HepG2 (cell line): Measurements from ENCODE around the gene RPTOR. TPM values are rescaled to one million over a fixed set of nuclear protein-coding genes. Genes with fewer than 3 reads are reported as not detected.

ENCODE experiments used
- ATAC-seq: fragments of 200-7000 bp; cut with Tn5 transposase; 3 replicates; pipeline ENCODE4 v1.9.1; 2020; ENCODE audit warnings: mild to moderate bottlenecking, moderate library complexity
- BruUV-seq: library from RNA; stranded (reverse); fragments of 400-500 nt; replicated peaks from 2 replicates; lab custom pipeline; 2021; lab: Mats Ljungman, UMichigan
- CTCF ChIA-PET: fragments of 300-600 bp; formaldehyde crosslinking; extraction: SDS; loops from one replicate; lab custom pipeline; 2021; ENCODE audit warnings: low total read pairs, inconsistent platforms, low intra/inter-chr PET ratio; lab: Yijun Ruan, JAX
- POLR2A ChIA-PET: fragments of 350-600 bp; sonication (Branson Sonifier 250); formaldehyde crosslinking; loops from one replicate; lab custom pipeline; 2020; ENCODE audit warnings: antibody characterized with exemption, inconsistent platforms; lab: Yijun Ruan, JAX
- DNase-seq: peaks from one replicate; pipeline ENCODE4 v3.0.0-alpha.2; 2015; ENCODE audit warnings: low spot score
- FAIRE-seq: peaks from 3 replicates; lab custom pipeline; 2011; peaks lifted over from hg19 to GRCh38; lab: Jason Lieb, UNC
- H2AFZ ChIP-seq: one replicate; pipeline ENCODE4 v1.6.1; 2011; ENCODE audit warnings: low read length, inconsistent platforms
- H3K27ac ChIP-seq: fragments of 300-600 bp; 3 replicates; pipeline ENCODE4 v1.8.0; 2011; ENCODE audit warnings: mixed run types, mild to moderate bottlenecking, mixed read lengths, low read length, inconsistent platforms; ENCODE audit not compliant: insufficient read depth; ENCODE audit errors: extremely low read length
- H3K27me3 ChIP-seq, 2 experiments: fragments of 200-600 bp in 1 of 2; 2 replicates in 1 of 2; 3 replicates in 1 of 2; pipeline versions ENCODE4 v1.6.0 to v1.8.0; 2011; ENCODE audit warnings: low read length in 2 of 2, mild to moderate bottlenecking in 2 of 2, moderate library complexity in 2 of 2, inconsistent platforms in 1 of 2; ENCODE audit not compliant: insufficient read depth in 2 of 2, control insufficient read depth in 1 of 2
- H3K36me3 ChIP-seq, 2 experiments: fragments of 200-600 bp in 1 of 2; replicated peaks in 1 of 2; 2 replicates in 1 of 2; 3 replicates in 1 of 2; pipeline versions ENCODE4 v1.5.1 to v1.8.0; 2011; ENCODE audit warnings: low read length in 2 of 2, inconsistent platforms in 1 of 2; ENCODE audit not compliant: insufficient read depth in 2 of 2, control insufficient read depth in 1 of 2
- H3K4me1 ChIP-seq: 2 replicates; pipeline ENCODE4 v1.5.1; 2012; ENCODE audit warnings: low read length, inconsistent platforms; ENCODE audit not compliant: insufficient read depth
- H3K4me2 ChIP-seq: 2 replicates; pipeline ENCODE4 v1.6.0; 2011; ENCODE audit warnings: low read depth, low read length, inconsistent platforms
- H3K4me3 ChIP-seq, 3 experiments: fragments of 200-600 bp in 1 of 3; sonication (generic), shearing (Covaris generic) in 1 of 3; replicated peaks in 1 of 3; 2 replicates each; pipeline ENCODE4 v1.5.1; 2011 to 2016; ENCODE audit warnings: low read length in 3 of 3, inconsistent platforms in 2 of 3, low read depth in 2 of 3, mild to moderate bottlenecking in 2 of 3, control low read depth in 1 of 3, mixed read lengths in 1 of 3; ENCODE audit not compliant: insufficient read depth in 1 of 3
- H3K79me2 ChIP-seq: one replicate; pipeline ENCODE4 v1.6.1; 2011; ENCODE audit warnings: low read length, inconsistent platforms; ENCODE audit not compliant: insufficient read depth
- H3K9ac ChIP-seq: 2 replicates; pipeline ENCODE4 v1.6.0; 2011; ENCODE audit warnings: mild to moderate bottlenecking, low read depth, low read length, inconsistent platforms; ENCODE audit not compliant: insufficient read depth
- H3K9me3 ChIP-seq: 2 replicates; pipeline ENCODE4 v1.5.1; 2012; ENCODE audit warnings: mild to moderate bottlenecking, low read length
- H4K20me1 ChIP-seq: 2 replicates; pipeline ENCODE4 v1.6.0; 2011; ENCODE audit warnings: inconsistent platforms, mild to moderate bottlenecking, low read length, moderate library complexity; ENCODE audit not compliant: insufficient read depth
- ATF3 ChIP-seq: sonication (generic); formaldehyde crosslinking; IDR thresholded peaks from 2 replicates; pipeline ENCODE4 v1.4.0; 2020; ENCODE audit warnings: missing genetic modification reagents
- FOXP4 ChIP-seq: sonication (generic); formaldehyde crosslinking; IDR thresholded peaks from 2 replicates; pipeline ENCODE4 v1.4.0; 2020; ENCODE audit warnings: missing genetic modification reagents
- HNF4A ChIP-seq: sonication (generic); formaldehyde crosslinking; IDR thresholded peaks from 2 replicates; pipeline ENCODE4 v1.4.0; 2020; ENCODE audit warnings: missing genetic modification reagents
- PAX8 ChIP-seq: sonication (generic); formaldehyde crosslinking; IDR thresholded peaks from 2 replicates; pipeline ENCODE4 v1.8.0; 2022; ENCODE audit warnings: mild to moderate bottlenecking, missing genetic modification reagents, borderline replicate concordance
- PCBP1 ChIP-seq: fragments of 200-400 bp; formaldehyde crosslinking; IDR thresholded peaks from 2 replicates; pipeline ENCODE4 v1.6.1; 2017; ENCODE audit warnings: mild to moderate bottlenecking, low read depth, low read length, borderline replicate concordance
- POLR2AphosphoS5 ChIP-seq: IDR thresholded peaks from 2 replicates; pipeline ENCODE4 v1.6.1; 2012; ENCODE audit warnings: low read depth, low read length
- RBFOX2 ChIP-seq: fragments of 200-400 bp; formaldehyde crosslinking; IDR thresholded peaks from 2 replicates; pipeline ENCODE4 v1.6.1; 2017; ENCODE audit warnings: low read depth, mild to moderate bottlenecking, low read length
- RFXAP ChIP-seq: sonication (generic); formaldehyde crosslinking; IDR thresholded peaks from 2 replicates; pipeline ENCODE4 v1.4.0; 2020; ENCODE audit warnings: missing genetic modification reagents, borderline replicate concordance
- SP1 ChIP-seq, 2 experiments: fragments of 450-650 bp in 1 of 2; sonication (generic) in 1 of 2; formaldehyde crosslinking in 1 of 2; IDR thresholded peaks; 2 replicates each; pipeline versions ENCODE4 v1.4.0 to v1.6.1; 2016 to 2020; ENCODE audit warnings: missing genetic modification reagents in 1 of 2
- TOE1 ChIP-seq: sonication (generic); formaldehyde crosslinking; IDR thresholded peaks from 2 replicates; pipeline ENCODE4 v1.4.0; 2020; ENCODE audit warnings: mild to moderate bottlenecking, missing genetic modification reagents
- ZNF563 ChIP-seq: sonication (generic); formaldehyde crosslinking; IDR thresholded peaks from 2 replicates; pipeline ENCODE4 v1.8.0; 2022; ENCODE audit warnings: mild to moderate bottlenecking, moderate library complexity, missing genetic modification reagents
- ZNF564 ChIP-seq: sonication (generic); formaldehyde crosslinking; IDR thresholded peaks from 2 replicates; pipeline ENCODE4 v1.8.1; 2023; ENCODE audit warnings: mild to moderate bottlenecking, missing genetic modification reagents
- WGBS: methylation state at CpG from one replicate; pipeline ENCODE4 v1.1.6; 2017; ENCODE audit warnings: low lambda C conversion rate; 5-methylcytosine and 5-hydroxymethylcytosine counted together
- in situ Hi-C: cut with HindIII; loops from 2 replicates; pipeline ENCODE4 v1.10.0; 2017; ENCODE audit warnings: low pct_unique_long_range_greater_than_20kb; ENCODE audit not compliant: extremely low pct_ligation_motif_present
- intact Hi-C: fragments of 100-400 bp; cut with micrococcal nuclease; formaldehyde crosslinking; loops from one replicate; pipeline ENCODE4 v1.10.0; 2022; ENCODE audit not compliant: unreplicated experiment
- polyA plus RNA-seq, 8 experiments: library from polyadenylated mRNA; depleted of rRNA in 3 of 8; stranded (reverse) in 7 of 8; unstranded in 1 of 8; fragments of >200 nt; fragmentation: Illumina TruSeq in 4 of 8; extraction: Trizol in 4 of 8; gene quantifications; 2 replicates each; pipeline versions ENCODE4 v1.2.1 to v1.2.3, GENCODE V29; 2011 to 2016; ENCODE audit warnings: low read depth in 4 of 8, missing spikeins in 1 of 8, mixed read lengths in 1 of 8; ENCODE audit not compliant: insufficient read depth in 1 of 8
- total RNA-seq, 5 experiments: library from RNA; depleted of rRNA; stranded (reverse); fragments of >200 nt; fragmentation: Illumina TruSeq; extraction: Trizol; gene quantifications; 2 replicates each; pipeline ENCODE4 v1.2.3, GENCODE V29; 2016; ENCODE audit warnings: low read depth in 1 of 5
- TF ChIP-seq, protein P1 (sequence below): sonication (generic); formaldehyde crosslinking; IDR thresholded peaks from 2 replicates; pipeline ENCODE4 v1.4.0; 2020; ENCODE audit warnings: missing genetic modification reagents

The RPTOR gene
- total and polyA plus RNA-seq, 2 of the 13 experiments (the other 11 are each of a cell fraction or from before 2014, with no cell fraction given) = 6.6 to 25.3 TPM

- Histone ChIP-seq H3K9ac (no peak overlapping the region), H3K79me2 (peaks cover 40% of the 10 kb centered on the region), H4K20me1 (no peaks in the 10 kb centered on the region; the same call in 1 of the 2 replicates), H2AFZ (no peak overlapping the region), H3K27ac (no peak overlapping the region), H3K9me3 (no peaks in the 10 kb centered on the region), H3K4me2 (no peak overlapping the region), H3K27me3 (no peaks in the 10 kb centered on the region), H3K36me3 (no peaks in the 10 kb centered on the region; a peak in 2 of 5 replicates), H3K4me3 (no peak overlapping the region)
- no TSS peak for BruUV-seq
- CTCF ChIA-PET = no interaction called here
- no peak for DNase-seq
- WGBS = 98% methylated on average over 10 of the region's 10 CpGs
- ATAC-seq = no peak
- intact Hi-C loops = no loop called here
- in situ Hi-C loops = no loop called here
- POLR2A ChIA-PET = no interaction called here
- no peak for TF ChIP-seq FOXP4
- TF ChIP-seq, protein P1, sequence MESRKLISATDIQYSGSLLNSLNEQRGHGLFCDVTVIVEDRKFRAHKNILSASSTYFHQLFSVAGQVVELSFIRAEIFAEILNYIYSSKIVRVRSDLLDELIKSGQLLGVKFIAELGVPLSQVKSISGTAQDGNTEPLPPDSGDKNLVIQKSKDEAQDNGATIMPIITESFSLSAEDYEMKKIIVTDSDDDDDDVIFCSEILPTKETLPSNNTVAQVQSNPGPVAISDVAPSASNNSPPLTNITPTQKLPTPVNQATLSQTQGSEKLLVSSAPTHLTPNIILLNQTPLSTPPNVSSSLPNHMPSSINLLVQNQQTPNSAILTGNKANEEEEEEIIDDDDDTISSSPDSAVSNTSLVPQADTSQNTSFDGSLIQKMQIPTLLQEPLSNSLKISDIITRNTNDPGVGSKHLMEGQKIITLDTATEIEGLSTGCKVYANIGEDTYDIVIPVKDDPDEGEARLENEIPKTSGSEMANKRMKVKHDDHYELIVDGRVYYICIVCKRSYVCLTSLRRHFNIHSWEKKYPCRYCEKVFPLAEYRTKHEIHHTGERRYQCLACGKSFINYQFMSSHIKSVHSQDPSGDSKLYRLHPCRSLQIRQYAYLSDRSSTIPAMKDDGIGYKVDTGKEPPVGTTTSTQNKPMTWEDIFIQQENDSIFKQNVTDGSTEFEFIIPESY (CRISPR knock-in tag) = 0 out of 2 replicates have a peak, but pooled peaks have one; percentile 22
- TF ChIP-seq, all 625 proteins: peak for 1
- FAIRE-seq = no peak
- peaks cover 47% of the 10 kb centered on the region for H3K4me1 ChIP-seq
These were observed 147.1 kb downstream of the RPTOR start for GRCh38 chr17:80691784-80692183.

- Histone ChIP-seq H3K9me3 (no peaks in the 10 kb centered on the region), H3K9ac (no peak overlapping the region), H3K27me3 (no peaks in the 10 kb centered on the region), H3K4me3 (no peak overlapping the region), H3K4me2 (no peak overlapping the region)
- CTCF ChIA-PET = no interaction called here
- POLR2A ChIA-PET = no interaction called here
- BruUV-seq = no TSS peak
- ATAC-seq (no peak), DNase-seq (no peak)
- TF ChIP-seq PAX8 (CRISPR knock-in tag) (no peak), ZNF563 (CRISPR knock-in tag) (no peak), ATF3 (CRISPR knock-in tag) (no peak), PCBP1 (no peak), SP1 (IDR thresholded peaks at IDR 0.05) (no peak), SP1 (CRISPR knock-in tag; IDR thresholded peaks at IDR 0.05) (no peak), HNF4A (no peak), TOE1 (CRISPR knock-in tag) (no peak), RBFOX2 (no peak), ZNF564 (CRISPR knock-in tag) (no peak), POLR2AphosphoS5 (no peak), RFXAP (no peak)
- TF ChIP-seq, all 625 proteins: peak for 0
- no peak for FAIRE-seq
- in situ Hi-C loops (no loop called here), intact Hi-C loops (no loop called here)
- Histone ChIP-seq H3K79me2 (peaks cover 49% of the 10 kb centered on the region), H3K4me1 (peaks cover 46% of the 10 kb centered on the region), H2AFZ (no peak overlapping the region), H3K27ac (no peak overlapping the region), H3K36me3 (no peaks in the 10 kb centered on the region; a peak in 1 of 5 replicates), H4K20me1 (no peaks in the 10 kb centered on the region; the same call in 1 of the 2 replicates)
- WGBS = 93% methylated on average over 13 of the region's 13 CpGs
These were observed 148.4 kb downstream of the RPTOR start for GRCh38 chr17:80692931-80693467.
